Panc1 (cell line): ENCODE data around the gene SETD2.

ENCODE experiments used
- SIN3A ChIP-seq: IDR thresholded peaks from 2 replicates; pipeline ENCODE4 v1.6.1; 2012; ENCODE audit warnings: low read depth, mild to moderate bottlenecking, low read length, moderate library complexity, borderline replicate concordance; ENCODE audit not compliant: insufficient read depth
- TF ChIP-seq, protein P1 (sequence below): fragments of 450-650 bp; IDR thresholded peaks from 2 replicates; pipeline ENCODE4 v1.5.1; 2017; ENCODE audit warnings: mild to moderate bottlenecking

- TF ChIP-seq, protein P1, sequence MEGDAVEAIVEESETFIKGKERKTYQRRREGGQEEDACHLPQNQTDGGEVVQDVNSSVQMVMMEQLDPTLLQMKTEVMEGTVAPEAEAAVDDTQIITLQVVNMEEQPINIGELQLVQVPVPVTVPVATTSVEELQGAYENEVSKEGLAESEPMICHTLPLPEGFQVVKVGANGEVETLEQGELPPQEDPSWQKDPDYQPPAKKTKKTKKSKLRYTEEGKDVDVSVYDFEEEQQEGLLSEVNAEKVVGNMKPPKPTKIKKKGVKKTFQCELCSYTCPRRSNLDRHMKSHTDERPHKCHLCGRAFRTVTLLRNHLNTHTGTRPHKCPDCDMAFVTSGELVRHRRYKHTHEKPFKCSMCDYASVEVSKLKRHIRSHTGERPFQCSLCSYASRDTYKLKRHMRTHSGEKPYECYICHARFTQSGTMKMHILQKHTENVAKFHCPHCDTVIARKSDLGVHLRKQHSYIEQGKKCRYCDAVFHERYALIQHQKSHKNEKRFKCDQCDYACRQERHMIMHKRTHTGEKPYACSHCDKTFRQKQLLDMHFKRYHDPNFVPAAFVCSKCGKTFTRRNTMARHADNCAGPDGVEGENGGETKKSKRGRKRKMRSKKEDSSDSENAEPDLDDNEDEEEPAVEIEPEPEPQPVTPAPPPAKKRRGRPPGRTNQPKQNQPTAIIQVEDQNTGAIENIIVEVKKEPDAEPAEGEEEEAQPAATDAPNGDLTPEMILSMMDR: no peak
- no peak for TF ChIP-seq SIN3A
These were observed 107.2 kb downstream of the SETD2 start for GRCh38 chr3:47056705-47057104.
